Fibroblast of the aortic adventitia (primary cell): ENCODE results near the gene IL12RB1. TPM values are rescaled to one million over a fixed set of nuclear protein-coding genes. Genes with fewer than 3 reads are reported as not detected.

Experiments
- DNase-seq: peaks from one replicate; pipeline ENCODE4 v3.0.0-alpha.2; 2010; ENCODE audit warnings: low read depth
- H3K4me3 ChIP-seq: 2 replicates; pipeline ENCODE4 v1.5.1; 2011; ENCODE audit warnings: low read depth, mild to moderate bottlenecking, control low read depth, low read length, moderate library complexity
- total RNA-seq: library from RNA; depleted of rRNA; stranded (reverse); fragments of >200 nt; gene quantifications from 2 replicates; pipeline ENCODE4 v1.2.3, GENCODE V29; 2012; ENCODE audit warnings: low replicate concordance
- TF ChIP-seq, protein P1 (sequence below): IDR thresholded peaks from 2 replicates; pipeline ENCODE4 v1.5.1; 2011; ENCODE audit warnings: mild to moderate bottlenecking, low read length, control low read depth, inconsistent platforms; ENCODE audit not compliant: insufficient read depth

The IL12RB1 gene
- total RNA-seq, 1 donor, result not detected

DNA sequence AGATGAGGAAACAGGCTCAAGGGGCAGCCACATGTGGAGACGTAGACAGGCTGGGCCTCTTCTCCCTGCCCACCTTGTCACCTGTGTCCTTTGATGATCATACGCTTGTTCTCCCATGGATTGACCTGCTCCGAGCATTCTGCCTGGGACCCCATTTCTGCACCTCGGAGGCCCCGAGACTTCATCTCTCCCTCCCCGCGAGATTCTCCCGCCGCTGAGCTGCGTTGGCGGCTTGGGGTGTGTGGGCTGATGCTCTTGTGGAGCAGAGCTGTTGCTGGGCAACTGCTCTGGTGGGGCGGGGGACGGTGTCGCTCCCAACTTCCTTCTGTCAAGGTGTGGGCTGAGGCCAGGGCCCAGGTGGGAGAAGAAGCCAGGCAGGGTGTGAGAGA lies 33.0 kb upstream of the IL12RB1 start:
- TF ChIP-seq, protein P1, sequence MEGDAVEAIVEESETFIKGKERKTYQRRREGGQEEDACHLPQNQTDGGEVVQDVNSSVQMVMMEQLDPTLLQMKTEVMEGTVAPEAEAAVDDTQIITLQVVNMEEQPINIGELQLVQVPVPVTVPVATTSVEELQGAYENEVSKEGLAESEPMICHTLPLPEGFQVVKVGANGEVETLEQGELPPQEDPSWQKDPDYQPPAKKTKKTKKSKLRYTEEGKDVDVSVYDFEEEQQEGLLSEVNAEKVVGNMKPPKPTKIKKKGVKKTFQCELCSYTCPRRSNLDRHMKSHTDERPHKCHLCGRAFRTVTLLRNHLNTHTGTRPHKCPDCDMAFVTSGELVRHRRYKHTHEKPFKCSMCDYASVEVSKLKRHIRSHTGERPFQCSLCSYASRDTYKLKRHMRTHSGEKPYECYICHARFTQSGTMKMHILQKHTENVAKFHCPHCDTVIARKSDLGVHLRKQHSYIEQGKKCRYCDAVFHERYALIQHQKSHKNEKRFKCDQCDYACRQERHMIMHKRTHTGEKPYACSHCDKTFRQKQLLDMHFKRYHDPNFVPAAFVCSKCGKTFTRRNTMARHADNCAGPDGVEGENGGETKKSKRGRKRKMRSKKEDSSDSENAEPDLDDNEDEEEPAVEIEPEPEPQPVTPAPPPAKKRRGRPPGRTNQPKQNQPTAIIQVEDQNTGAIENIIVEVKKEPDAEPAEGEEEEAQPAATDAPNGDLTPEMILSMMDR, result no peak
- DNase-seq, result no peak
- H3K4me3 ChIP-seq, result no peak overlapping the region

DNA sequence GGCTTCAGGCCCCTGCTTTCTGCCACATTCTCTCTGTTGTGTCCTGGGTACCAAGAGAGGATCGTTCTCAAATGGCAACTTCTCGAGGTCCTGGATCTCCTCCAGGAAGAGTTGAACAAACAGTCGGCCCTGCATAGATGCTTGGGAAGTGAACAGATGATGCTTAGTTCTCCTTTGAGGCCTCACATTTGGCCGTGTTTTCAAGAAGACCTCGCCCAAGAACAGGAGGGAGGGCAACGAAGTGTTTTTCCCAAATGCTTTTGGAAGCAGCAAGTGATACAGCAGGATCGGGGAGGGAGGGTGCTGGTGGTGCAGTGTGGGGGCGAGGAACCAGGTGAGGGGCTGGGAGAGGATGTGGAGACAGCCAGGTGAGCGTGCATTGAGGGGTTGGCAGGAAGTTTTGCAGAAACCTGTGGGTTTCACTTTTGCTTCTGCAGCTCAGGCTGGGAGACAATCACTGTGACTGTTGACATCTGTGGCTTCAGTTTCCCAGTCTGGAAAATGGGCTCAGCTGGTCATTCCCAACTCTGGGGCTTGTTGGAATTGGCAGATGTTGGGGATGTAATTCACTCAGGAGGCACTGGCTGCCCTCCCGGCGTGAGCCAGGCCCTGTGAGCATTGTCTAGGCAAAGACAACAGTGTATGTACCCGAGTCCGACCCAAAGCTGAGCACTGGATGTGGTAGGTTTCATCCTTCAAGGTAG lies 32.4 kb upstream of the IL12RB1 start:
- DNase-seq, result peak; percentile 54
- H3K4me3 ChIP-seq, result peak overlapping the region; percentile 75
- TF ChIP-seq, protein P1, result no peak

DNA sequence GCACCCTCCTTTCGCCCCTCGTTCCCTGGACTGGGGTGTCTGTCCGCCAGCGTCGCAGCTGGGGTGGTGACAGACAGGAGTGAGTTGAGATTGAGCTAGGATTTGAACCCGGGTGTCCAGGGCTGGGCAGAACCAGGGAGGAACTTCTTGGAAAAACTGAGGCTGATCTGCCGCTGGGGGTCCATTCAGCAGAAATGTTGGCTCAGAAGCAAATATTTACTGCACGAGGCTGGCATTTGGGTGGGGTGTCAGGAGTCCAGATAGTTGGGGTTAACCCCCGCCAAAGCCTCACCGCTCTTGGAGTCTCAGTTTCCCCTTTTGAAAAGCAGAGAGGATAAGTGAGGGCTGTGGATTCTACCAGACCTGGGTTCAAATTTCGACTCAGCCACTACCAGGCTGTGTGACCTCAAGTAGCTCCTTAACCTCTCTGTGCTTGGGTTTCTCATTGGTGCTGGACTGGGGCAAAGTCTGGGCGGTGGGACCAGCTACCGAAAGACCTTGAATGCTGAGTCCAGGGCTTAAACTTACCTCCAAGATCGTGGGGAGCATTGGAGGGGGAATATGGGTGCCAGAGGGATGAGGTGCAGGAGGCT lies 31.8 kb upstream of the IL12RB1 start:
- no peak for DNase-seq
- TF ChIP-seq, protein P1, result no peak
- peak overlapping the region; percentile 75 for H3K4me3 ChIP-seq

DNA sequence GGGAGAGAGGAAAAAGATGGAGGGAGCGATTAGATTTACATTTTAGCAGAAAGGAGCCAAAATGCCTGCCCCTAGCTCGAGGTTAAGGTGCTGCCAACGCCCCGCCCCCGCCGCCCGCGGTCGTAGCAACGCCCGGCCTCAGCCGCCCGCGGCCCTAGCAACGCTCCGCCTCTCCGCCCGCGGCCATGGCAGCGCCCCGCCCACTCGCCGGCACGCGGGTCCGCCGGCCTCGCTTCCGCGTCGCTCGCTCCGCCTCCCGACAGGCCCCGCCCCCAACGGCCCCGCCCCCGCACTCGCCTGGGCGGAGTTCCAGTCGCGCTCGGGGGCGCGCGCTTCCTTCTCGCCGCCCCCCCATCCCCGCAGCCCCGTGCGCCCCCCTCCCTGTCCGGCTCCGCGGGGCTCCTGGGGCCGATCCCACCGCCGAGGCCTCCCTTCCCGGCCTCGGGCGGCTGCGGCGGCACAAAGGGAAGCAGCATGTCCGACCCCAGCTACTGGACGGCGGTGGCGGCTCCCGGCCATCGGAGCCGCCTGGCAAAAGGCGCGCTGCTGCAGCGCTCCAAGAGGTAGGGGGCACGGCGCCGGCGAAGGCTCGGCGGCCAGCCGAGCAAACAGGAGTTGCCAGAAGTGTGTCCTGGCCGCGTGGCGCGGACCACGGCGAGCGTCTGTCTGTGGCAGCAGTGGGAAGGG lies 31.1 kb upstream of the IL12RB1 start:
- TF ChIP-seq, protein P1, result no peak
- DNase-seq, result peak; percentile 72
- peak overlapping the region; percentile 75 for H3K4me3 ChIP-seq

DNA sequence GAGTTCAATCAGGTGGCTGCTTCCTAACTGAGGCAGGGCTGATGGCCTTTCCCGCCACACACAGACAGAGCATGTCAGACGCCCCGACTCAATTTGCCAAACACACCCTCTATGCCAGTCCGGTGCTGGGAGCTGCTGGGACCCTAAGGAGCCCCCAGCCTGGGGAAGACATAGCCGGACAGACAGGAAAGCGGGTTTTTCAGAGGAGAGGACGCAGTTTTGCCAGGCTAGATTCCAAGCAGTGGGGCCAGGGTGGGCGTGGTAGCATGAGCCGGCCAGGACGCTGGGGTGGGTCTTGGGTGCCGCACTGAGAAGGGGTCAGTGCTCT lies 30.6 kb upstream of the IL12RB1 start:
- TF ChIP-seq, protein P1, result no peak
- DNase-seq, result no peak
- H3K4me3 ChIP-seq, result peak overlapping the region; percentile 62

DNA sequence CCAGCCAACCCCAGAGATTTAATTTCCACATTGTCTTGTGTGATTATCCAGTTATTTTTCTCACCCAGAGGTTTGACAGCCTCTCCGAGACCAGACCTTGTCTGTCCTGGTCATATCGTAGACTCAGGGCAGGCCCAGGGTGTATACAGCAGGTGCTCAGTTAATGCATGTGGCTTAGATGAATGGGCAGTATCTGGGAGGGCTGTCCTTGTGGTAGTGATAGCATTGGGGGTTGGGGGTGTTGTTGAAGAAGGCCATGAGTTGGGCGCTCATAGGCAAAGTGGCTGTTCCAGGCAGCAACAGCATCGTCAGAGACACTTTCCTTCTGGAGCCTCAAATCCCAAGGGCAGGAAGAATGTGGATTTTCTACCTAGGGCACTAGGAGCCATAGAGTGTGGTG lies 27.7 kb upstream of the IL12RB1 start:
- no peak overlapping the region for H3K4me3 ChIP-seq
- no peak for DNase-seq
- TF ChIP-seq, protein P1, result no peak
